Esophagus mucosa (tissue), 1 donor: ENCODE results near the gene THSD8. TPM values are rescaled to one million over a fixed set of nuclear protein-coding genes. Genes with fewer than 3 reads are reported as not detected.
"Not testable (repeated sequence)": the region's sequence is repeated elsewhere in the genome, so short reads cannot be mapped to it uniquely, and the experiment has no call there.

Experiments used
- ATAC-seq: fragments of 200-7000 bp; cut with Tn5 transposase; one replicate; pipeline ENCODE4 v1.9.1; 2020
- total RNA-seq: library from RNA; stranded (reverse); gene quantifications from one replicate; pipeline ENCODE4 v1.2.4, GENCODE V29; 2023
- donor health status: DM: yes; HTN: yes; CAD: no.

THSD8 gene
- total RNA-seq, 1 donor from 2014 or later = 9.7 TPM

DNA sequence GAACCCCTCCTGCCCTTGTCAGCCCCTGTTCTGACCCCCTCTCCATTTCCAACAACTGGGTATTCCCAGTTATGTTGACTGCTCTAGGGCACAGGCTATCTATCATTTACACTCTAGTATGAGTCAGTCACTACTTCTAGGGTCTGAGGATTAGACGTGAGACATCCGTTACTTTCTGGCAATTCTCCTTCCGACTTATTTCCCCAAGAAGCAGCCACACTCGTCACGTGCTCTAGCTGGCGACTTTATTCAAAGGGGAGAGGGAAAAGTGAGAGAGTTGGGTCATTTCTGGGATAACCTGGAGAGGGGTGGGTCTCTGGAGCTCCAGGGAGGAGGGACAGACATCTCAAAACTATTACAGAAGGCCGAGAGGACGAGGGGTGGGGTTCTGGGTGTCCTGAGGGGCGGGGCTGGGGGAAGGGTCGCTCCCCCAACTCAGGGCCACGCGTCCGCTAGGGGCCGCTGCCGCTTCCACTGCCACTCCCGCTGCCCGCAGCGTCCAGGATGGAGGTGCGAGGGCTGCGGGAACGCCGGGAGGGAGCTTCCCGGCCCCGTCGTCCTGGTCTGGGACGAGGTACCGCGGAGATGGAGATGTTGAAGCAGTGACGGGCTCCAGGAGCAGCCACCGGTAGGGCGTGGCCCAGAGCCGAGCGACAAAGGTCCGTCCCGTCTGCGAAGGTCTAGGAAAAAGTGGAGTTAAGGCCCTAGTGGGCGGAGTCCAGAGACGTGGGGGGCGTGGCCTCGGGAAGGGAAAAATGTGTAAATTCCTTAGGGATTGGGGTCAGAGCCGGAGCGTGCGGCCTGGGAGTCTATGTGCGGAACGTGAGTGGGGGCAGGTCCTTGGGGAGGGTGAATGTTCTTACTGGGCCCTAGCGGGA, 23.6 kb downstream of the THSD8 start:
- no peak for ATAC-seq

DNA sequence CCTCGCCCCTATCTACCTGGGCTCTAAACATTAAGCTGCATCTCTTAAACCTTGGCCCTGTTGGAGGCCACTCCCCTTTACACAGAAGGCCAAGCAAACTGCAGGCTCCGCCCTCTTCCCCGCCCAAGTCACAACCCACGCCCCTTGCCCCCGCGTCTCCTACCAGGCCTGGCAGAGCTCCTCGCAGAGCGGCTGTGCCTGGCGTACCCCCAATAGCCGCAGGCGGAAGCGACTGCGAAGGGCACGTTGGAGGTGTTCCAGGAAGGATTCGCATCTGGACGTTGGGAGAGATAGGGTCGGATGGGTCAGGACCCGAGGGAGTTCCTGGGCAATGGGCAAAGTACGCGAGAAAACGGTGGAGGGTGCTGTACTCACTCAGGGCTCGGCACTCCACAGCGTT, 26.6 kb downstream of the THSD8 start:
- no peak for ATAC-seq

DNA sequence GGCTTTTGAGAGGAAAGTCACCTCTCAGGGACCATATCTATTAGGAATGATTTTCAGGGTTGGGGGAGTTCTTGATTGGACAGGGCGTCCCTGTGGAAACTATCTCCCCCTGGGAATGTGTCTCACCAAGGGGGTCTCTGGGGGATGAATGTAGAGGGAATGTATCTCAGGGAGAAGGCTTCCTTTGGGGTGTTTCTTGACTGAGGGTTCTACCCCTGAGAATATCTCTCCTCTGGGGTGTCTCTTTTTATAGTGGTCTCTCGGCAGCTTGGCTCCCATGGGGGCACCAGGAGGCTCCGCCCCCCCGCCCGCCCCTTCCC, 31.5 kb downstream of the THSD8 start:
- ATAC-seq = no peak

DNA sequence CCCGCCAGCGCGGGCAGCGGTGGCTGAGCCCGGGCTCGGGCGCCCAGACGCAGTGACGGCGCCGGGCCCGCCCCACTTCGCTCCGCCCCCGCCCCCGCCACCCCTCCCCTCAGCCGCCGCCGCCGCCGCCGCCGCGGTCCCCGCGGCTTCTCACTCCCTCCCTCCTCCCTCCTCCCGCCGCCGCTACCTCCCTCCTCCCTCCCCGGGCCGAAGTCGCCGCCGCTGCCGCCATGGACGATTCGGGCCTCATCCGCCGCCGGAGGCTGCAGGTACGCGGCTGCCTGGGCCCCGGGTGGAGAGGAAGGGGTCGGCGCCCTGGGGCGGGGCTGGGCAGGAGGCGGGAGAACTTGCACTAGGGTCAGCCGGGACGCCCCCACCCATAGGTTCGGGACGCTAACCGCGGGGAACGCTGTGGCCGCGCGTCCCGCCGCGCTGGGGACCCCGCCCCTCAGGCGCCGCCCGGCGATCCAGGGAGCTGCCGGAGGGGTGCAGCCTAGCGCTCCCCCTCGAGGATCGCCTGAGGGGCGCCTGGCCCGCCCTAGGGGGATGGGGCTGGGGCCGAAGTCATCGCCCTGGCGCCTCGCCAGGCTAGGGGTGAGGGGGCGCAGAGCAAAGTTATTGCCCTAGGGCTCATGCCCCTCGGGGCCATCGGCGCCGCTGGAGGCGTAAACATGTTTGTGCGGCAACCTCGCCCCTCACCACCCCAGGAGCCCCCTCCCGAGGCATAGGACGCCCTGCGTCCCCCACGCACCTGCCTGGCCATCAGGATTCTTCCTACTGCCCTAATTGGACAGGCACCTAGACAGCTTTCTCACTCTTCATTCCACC, 32.1 kb downstream of the THSD8 start:
- ATAC-seq = no peak

DNA sequence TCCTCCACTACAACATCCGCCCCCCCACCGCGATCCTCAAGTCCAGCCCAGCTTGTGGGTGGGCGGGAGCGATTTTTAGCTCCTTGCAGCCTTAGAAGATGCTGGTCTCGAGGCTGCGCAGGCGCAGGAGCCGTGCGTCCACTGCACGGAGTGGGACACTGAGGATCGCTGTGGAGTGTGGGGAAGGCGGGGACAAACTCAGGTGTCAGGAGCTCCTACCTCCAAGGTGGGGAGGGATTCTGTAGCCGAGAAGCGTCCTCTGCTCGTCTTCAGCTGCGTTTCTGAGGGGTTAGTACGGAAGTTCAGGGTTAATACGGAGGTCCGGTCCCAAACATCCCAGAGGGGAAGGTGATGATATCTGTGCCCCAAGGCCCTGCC, 32.7 kb downstream of the THSD8 start, which contains the start of gene RTBDN:
Gene RTBDN (minus strand): TSS at position 14 of the 378 bp plus-strand sequence. CDS start 4,600 bp downstream, outside the sequence.
- no peak for ATAC-seq

DNA sequence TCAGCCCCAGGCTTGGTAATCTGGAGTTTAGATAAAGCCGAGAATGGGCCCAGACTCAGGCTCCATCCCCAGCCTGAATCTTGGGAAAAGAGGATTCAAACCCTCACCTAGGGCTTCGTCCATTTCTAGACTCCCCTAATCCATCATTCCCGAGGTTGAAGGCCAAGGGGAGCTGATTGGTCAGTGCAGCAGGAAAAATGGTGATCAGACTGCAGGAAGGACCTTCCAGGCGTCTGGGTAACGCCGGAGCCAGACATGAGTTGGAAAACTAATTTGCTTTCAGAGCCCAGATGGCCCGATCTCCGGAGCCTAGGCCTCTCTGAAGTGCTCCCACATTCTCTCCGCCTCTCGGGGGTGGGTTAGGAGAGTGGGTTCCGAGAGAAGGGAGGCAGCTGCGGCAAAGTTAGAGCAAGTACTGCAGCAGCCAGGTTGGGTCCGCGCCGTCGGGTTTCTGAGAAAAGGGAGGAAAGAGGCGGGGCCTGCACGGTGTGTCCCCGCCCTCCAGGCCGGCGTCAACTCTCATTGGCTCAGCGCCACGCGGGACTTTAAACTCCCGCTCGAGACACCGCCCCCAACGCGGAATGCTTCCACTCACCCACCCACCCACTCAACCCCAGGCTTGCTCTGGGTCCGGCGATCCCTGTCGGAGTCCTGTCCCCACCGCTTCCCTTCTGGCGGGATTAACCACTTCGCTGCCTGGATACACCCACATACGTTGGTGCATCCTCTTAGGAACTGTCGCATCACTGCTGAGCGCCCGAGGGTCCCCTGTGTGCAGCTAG, 33.3 kb downstream of the THSD8 start:
- no peak for ATAC-seq

DNA sequence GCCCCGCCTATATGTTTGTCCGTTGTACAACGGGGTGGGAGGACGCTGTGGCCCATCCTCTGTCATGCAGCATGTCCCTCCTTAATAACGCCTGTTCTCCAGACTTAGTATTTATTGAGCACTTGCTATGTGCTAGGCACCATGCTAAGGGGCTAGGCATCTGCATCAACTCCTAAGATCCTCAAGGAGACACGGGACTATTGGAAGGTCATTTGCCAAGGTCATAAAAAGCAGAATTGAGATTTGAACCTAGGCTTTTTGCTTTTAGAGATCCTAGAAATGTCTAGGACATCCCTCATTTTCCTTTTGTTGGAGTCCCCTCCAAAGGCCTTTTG, 34.6 kb downstream of the THSD8 start:
- ATAC-seq = no peak

DNA sequence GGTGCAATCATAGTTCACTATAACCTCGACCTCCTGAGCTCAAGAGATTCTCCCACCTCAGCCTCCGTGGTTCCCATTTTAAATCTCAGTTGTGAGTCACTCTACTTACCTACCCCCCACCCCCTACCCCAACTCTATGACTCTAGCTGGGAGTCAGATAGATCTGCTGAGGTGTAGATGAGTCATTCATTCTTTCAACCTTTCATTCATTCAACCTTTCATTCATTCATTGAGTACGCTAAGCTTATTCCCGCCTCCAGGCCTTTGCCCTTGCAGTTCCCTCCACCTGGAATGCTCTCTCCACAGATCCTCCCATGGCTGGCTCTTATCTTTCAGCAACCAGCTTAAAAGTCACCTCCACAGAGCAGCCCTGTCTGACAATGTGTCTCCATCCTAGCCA, 35.4 kb downstream of the THSD8 start:
- no peak for ATAC-seq

DNA sequence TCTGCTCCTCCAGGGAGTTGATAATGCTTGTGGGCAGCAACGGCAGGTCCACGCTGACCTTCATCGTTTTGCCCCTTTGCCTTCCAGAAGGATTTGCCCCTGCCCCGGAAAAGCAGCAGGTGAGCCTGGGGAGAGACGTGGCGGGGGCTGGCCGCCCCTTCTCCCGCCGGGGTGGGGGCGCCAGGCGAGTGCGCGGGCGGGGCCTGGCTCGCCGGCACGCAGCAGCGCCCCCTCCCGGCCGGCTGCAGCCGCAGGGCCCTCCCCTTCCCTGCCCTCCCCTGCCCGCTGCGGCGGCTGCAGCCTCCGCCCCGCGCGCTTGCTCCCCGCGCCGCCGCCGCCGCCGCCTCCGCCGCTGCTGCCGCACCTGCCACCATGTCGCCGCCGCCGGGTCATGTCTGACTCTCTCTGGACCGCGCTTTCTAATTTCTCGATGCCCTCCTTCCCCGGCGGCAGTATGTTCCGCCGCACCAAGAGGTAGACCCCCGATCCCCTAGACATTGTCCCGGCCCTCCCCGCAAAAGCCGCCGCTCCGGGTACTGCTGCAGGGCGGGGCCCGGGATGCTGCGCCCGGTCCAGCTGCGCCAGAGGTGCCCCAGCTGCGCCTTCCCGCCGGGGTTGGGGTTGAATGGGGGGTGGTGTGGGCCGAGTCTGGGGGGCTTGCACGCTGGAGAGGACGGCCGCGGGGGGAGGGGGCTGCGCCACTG, 36.5 kb downstream of the THSD8 start, which contains the start of gene MAST1:
Gene MAST1 (plus strand): TSS at position 334 of the 704 bp plus-strand sequence. CDS start 58 bp downstream, at position 392.
- ATAC-seq = peak; percentile 42

DNA sequence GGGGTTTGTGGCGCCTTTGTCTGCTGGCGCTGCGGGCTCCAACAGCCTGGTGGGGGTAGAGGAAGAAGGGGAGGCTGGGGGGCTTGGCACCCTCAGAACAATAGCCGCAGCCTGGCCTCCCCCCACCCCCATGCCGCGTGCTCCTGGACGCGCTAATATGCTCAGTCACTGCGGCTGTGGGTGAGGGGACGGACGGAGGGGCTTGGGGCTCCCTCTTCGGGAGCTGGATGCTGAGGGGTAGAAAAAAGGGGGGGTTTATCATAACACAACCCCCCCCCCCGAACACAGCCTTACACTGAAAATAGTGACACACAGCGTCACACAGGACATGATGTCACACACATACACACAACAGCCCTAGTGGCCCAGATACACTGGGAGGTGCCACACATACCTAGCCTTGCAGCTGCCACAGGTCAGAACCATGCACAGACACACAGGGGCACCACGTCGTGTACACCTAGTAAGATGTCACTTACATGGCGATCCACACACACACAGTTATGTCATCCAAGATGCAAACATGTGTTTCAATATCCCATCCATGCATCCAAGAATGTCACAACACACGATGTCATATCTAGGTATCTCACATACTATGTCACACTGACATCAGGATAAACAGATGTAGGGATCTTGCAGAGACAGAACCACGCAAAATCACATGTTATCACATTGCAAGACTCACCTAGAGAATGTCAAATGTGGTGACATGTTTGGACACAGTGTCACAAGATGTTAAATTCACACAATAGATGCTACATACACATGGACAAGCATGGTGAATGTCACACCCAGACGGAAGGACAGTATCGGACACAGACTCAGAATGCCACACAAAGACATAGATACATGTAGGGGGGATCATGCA, 37.3 kb downstream of the THSD8 start:
- ATAC-seq = no peak

DNA sequence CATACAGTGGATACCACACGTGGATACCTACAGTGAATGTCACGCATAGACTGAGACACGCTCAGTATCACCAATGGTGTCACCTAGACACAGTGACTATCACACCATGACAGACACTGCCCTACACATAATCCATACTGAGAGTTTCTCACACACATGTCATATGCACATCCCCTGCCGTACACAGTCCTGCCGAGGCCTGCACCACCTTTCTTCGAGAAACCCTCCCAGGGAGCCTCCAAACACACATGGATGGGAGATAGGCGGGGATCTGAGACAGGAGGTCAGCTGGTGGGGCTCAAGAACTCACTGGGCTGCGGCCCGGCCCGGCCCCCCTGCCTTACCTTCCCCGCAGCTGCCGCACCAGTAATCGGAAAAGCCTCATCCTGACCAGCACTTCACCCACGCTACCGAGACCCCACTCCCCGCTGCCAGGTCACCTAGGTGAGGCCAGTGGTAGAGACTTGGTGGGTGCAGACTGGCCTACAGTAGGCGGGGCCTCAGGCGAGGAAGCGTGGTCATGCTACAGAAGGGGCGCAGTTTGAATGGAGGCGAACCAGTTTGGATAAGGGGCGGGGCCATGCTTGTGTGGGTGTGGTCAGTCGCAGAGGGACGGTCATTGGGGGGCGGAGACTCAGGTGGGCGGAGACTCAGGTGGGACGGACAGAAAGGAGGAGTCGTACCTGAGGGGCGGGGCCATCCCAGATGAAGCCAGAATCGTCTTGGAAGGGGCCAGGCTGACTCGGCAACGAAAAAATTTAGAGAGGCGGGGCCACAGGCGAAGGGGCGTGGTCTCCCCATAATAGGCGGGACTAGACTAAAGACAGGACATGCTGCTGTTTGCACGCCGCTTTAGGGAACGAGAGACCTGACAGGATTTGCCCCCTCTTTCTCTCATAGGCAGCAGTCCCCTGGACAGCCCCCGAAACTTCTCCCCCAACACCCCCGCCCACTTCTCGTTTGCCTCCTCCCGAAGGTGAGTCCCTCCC, 38.5 kb downstream of the THSD8 start:
- peak; percentile 83 for ATAC-seq

DNA sequence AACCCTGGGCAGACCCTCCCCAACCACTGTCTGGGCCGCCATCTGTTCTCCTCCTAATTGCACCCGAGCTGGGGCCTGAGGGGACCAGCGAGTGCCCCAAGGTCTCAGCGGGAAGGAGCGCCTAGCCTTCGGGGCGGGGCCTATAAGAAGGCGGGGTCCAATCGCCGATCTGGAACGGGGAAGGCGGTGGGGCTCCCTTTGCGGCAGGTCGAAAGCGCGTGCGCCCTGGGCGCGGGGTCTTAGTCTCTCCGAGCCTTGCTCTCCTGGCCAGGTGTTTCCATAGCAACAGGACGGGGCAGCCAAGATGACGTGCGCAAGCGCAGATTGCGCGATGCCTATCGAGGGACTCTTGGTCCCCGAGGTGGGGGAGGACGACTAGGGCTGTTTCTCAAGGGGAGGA, 39.2 kb downstream of the THSD8 start:
- no peak for ATAC-seq

DNA sequence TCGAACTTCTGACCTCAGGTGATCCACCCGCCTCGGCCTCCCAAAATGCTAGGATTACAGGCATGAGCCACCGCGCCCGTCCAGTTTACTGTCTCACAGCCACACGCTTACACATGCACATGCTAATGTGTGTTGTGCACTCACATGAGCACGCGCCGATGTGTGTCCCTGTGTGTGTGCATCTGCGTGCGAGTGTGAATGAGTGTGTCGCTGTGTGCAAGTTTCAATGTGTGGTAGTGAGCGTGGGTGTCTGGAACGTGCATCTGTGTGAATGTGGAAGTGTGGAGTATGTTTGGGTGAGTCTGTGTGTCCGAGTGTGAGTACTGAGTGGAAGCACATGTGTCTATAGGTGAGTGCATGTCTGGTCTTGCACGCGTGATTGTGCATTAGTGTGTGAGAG, 40.6 kb downstream of the THSD8 start:
- ATAC-seq = no peak

DNA sequence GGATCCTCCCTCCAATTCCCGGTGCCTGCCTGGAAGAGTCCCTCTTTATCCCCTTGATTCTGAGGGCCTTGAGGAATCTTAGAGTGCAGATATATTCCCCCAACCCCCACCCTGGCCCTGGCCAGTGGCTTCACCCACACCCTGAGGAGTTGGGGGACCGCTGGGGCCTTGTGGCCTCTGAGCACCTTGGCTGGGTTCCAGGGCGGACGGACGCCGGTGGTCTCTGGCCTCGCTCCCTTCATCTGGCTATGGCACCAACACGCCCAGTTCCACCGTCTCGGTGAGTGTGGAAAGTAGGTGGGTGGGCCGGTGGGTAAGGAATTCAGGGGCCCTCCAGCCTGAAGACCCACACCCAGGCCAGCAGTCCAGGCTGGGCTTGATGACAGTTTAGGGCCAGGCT, 41.5 kb downstream of the THSD8 start:
- ATAC-seq = no peak

DNA sequence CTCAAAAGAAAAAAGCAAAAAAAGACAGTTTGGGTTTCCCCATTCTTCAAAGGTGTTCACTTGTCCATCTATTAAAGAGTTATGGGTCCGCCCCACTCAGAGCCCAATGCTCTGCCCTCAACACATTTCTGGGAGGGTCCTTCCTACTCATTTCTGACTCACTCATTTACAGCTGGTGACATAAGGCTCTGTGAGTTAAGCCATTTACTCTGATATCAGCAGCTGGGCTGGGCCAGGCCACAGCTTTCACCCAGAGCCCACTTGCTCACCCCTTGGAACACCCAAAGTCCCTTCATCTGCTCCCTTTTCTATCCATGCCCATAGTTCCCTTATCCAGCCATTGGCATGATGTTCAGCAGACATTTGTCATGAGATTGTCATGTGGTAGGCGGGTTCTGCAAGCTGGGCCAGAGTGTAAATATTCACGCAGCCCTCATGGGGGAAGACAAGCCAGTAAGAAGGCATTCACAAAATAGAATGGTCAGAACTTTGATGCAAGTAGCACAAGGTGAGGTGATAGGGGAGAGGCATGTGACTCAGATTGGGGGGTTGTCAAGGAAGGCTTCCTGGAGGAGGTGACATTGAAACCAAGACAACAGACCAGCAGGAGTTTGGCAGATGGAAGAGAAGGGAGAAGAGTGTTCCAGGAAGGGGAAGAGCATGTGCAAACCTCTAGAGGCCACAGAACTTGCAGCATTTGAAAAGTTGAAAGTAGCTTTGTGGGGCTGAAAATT, 42.3 kb downstream of the THSD8 start:
- no peak for ATAC-seq

DNA sequence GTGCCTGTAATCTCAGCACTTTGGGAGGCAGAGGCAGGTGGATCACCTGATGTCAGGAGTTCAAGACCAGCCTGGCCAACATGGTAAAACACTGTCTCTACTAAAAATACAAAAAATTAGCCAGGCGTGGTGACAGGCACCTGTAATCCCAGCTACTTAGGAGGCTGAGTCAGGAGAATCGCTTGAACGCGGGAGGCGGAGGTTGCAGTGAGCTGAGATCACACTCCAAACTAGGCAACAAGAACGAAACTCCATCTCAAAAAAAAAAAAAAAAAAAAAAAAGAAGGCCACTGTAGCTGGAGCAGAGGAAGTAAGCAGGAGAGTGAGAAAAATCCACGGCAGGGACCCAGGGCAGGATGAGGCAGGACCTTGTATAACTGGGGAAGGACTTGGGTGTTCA, 44.7 kb downstream of the THSD8 start:
- ATAC-seq = not testable (repeated sequence)

DNA sequence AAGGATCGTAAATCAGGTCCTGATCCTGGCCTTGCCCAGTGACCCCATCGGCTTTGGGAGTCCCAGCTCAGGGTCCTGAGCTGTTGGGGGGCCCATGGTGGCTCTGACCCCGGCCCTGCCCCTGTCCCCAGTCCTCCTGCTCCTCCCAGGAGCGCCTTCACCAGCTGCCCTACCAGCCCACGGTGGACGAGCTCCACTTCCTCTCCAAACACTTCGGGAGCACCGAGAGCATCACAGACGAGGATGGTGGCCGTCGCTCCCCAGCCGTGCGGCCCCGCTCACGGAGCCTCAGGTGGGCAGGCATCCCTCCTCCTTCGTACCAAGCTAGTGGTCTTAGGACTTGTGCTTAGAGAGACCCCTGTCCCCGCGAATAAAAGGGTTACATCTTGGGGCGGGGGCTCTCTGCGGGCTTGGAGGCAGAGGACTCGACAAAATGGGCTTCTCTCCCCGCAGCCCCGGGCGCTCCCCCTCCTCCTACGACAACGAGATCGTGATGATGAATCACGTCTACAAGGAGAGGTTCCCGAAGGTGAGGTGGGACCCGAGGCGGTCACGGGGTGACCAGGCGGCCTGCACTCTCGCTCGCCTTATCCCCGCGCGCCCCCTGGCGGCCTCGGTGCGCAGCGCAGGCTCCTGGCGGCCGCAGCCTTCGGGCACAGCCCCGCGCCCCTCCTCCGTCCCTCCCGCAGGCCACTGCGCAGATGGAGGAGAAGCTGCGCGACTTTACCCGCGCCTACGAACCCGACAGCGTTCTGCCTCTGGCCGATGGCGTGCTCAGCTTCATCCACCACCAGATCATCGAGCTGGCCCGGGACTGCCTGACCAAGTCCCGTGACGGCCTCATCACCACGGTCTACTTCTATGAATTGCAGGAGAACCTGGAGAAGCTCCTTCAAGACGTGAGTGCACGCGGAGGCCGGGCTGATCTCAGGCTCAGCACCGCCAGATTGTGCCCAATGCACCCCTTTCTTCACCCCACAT, 45.6 kb downstream of the THSD8 start:
- ATAC-seq = peak; percentile 94
